ENCODE data around the gene PHGDH.

PHGDH gene

GRCh38 chr1:119680723-119681122 is 31.0 kb upstream of the PHGDH start:
- H3K9me2 ChIP-seq (replicated peaks; ENCODE audit: insufficient read depth, low read length) = no peaks in the 10 kb centered on the region
- no peak overlapping the region for H3K4me3 ChIP-seq (ENCODE audit: low read length)
- DNase-seq = no peak
- H2AFZ ChIP-seq (ENCODE audit: low read length) = no peak overlapping the region
- H3K4me1 ChIP-seq (ENCODE audit: low read length) = peaks cover 19% of the 10 kb centered on the region
- H3K79me2 ChIP-seq (ENCODE audit: low read length) = no peaks in the 10 kb centered on the region
- H3K36me3 ChIP-seq (replicated peaks; ENCODE audit: insufficient read depth, low read length) = no peaks in the 10 kb centered on the region
- no peak overlapping the region for H3K27ac ChIP-seq (ENCODE audit: low read length)
- TF ChIP-seq EZH2 (optimal IDR thresholded peaks at IDR 0.05; ENCODE audit: low read depth, low read length) (no peak), CTCF (IDR thresholded peaks at IDR 0.05; ENCODE audit: low read length) (no peak), EZH2phosphoT487 (IDR thresholded peaks at IDR 0.05; ENCODE audit: low read length) (no peak)
- no peaks in the 10 kb centered on the region for H4K20me1 ChIP-seq (ENCODE audit: insufficient read depth, low read length)
- no peaks in the 10 kb centered on the region for H3K27me3 ChIP-seq (replicated peaks; ENCODE audit: insufficient read depth, low read length)
- H3K9me3 ChIP-seq (replicated peaks; ENCODE audit: insufficient read depth, low read length) = no peaks in the 10 kb centered on the region
- H3F3A ChIP-seq (ENCODE audit: insufficient read depth, low read length) = no peaks in the 10 kb centered on the region
- no peak overlapping the region for H3K9ac ChIP-seq (ENCODE audit: low read length)
- no peak overlapping the region for H3K4me2 ChIP-seq (ENCODE audit: low read depth, low read length)

- no peaks in the 10 kb centered on the region for H3K36me3 ChIP-seq (replicated peaks; ENCODE audit: insufficient read depth, low read length)
- H3K4me2 ChIP-seq (ENCODE audit: low read depth, low read length) = no peak overlapping the region
- no peak overlapping the region for H3K27ac ChIP-seq (ENCODE audit: low read length)
Measured at GRCh38 chr1:119681560-119681959, 30.2 kb upstream of the PHGDH start.

GRCh38 chr1:119682141-119682540 is 29.6 kb upstream of the PHGDH start:
- no peaks in the 10 kb centered on the region for H3K36me3 ChIP-seq (replicated peaks; ENCODE audit: insufficient read depth, low read length)
- no peaks in the 10 kb centered on the region for H3K79me2 ChIP-seq (ENCODE audit: low read length)
- H4K20me1 ChIP-seq (ENCODE audit: insufficient read depth, low read length) = no peaks in the 10 kb centered on the region
- H3K9me3 ChIP-seq (replicated peaks; ENCODE audit: insufficient read depth, low read length) = no peaks in the 10 kb centered on the region
- H3K4me1 ChIP-seq (ENCODE audit: low read length) = peaks cover 11% of the 10 kb centered on the region
- no peaks in the 10 kb centered on the region for H3K27me3 ChIP-seq (replicated peaks; ENCODE audit: insufficient read depth, low read length)
- no peak overlapping the region for H2AFZ ChIP-seq (ENCODE audit: low read length)
- TF ChIP-seq EZH2phosphoT487 (IDR thresholded peaks at IDR 0.05; ENCODE audit: low read length) = no peak
- TF ChIP-seq CTCF (IDR thresholded peaks at IDR 0.05; ENCODE audit: low read length) = no peak
- TF ChIP-seq EZH2 (optimal IDR thresholded peaks at IDR 0.05; ENCODE audit: low read depth, low read length) = no peak
- no peak overlapping the region for H3K27ac ChIP-seq (ENCODE audit: low read length)
- no peaks in the 10 kb centered on the region for H3F3A ChIP-seq (ENCODE audit: insufficient read depth, low read length)
- H3K9me2 ChIP-seq (replicated peaks; ENCODE audit: insufficient read depth, low read length) = no peaks in the 10 kb centered on the region
- no peak overlapping the region for H3K9ac ChIP-seq (ENCODE audit: low read length)
- no peak overlapping the region for H3K4me2 ChIP-seq (ENCODE audit: low read depth, low read length)
- DNase-seq = no peak
- no peak overlapping the region for H3K4me3 ChIP-seq (ENCODE audit: low read length)

More at GRCh38 chr1:119681560-119681959, 30.2 kb upstream of the PHGDH start:
- Histone ChIP-seq H3F3A (ENCODE audit: insufficient read depth, low read length) (no peaks in the 10 kb centered on the region), H3K27me3 (replicated peaks; ENCODE audit: insufficient read depth, low read length) (no peaks in the 10 kb centered on the region), H3K79me2 (ENCODE audit: low read length) (no peaks in the 10 kb centered on the region), H4K20me1 (ENCODE audit: insufficient read depth, low read length) (no peaks in the 10 kb centered on the region), H2AFZ (ENCODE audit: low read length) (no peak overlapping the region), H3K4me1 (ENCODE audit: low read length) (peaks cover 15% of the 10 kb centered on the region), H3K4me3 (ENCODE audit: low read length) (no peak overlapping the region), H3K9ac (ENCODE audit: low read length) (no peak overlapping the region), H3K9me3 (replicated peaks; ENCODE audit: insufficient read depth, low read length) (no peaks in the 10 kb centered on the region), H3K9me2 (replicated peaks; ENCODE audit: insufficient read depth, low read length) (no peaks in the 10 kb centered on the region)
- no peak for TF ChIP-seq EZH2phosphoT487 (IDR thresholded peaks at IDR 0.05; ENCODE audit: low read length)
- no peak for TF ChIP-seq EZH2 (optimal IDR thresholded peaks at IDR 0.05; ENCODE audit: low read depth, low read length)
- no peak for DNase-seq

- no peak for TF ChIP-seq CTCF (IDR thresholded peaks at IDR 0.05; ENCODE audit: low read length)
- TF ChIP-seq EZH2 (optimal IDR thresholded peaks at IDR 0.05; ENCODE audit: low read depth, low read length) = no peak
- no peak for TF ChIP-seq EZH2phosphoT487 (IDR thresholded peaks at IDR 0.05; ENCODE audit: low read length)
- H4K20me1 ChIP-seq (ENCODE audit: insufficient read depth, low read length) = no peaks in the 10 kb centered on the region
- no peaks in the 10 kb centered on the region for H3K9me3 ChIP-seq (replicated peaks; ENCODE audit: insufficient read depth, low read length)
- H2AFZ ChIP-seq (ENCODE audit: low read length) = no peak overlapping the region
- H3K36me3 ChIP-seq (replicated peaks; ENCODE audit: insufficient read depth, low read length) = no peaks in the 10 kb centered on the region
- H3K9me2 ChIP-seq (replicated peaks; ENCODE audit: insufficient read depth, low read length) = no peaks in the 10 kb centered on the region
- H3K4me1 ChIP-seq (ENCODE audit: low read length) = no peaks in the 10 kb centered on the region
- H3K27me3 ChIP-seq (replicated peaks; ENCODE audit: insufficient read depth, low read length) = no peaks in the 10 kb centered on the region
- no peak overlapping the region for H3K4me2 ChIP-seq (ENCODE audit: low read depth, low read length)
- no peak overlapping the region for H3K4me3 ChIP-seq (ENCODE audit: low read length)
- no peaks in the 10 kb centered on the region for H3K79me2 ChIP-seq (ENCODE audit: low read length)
- H3K27ac ChIP-seq (ENCODE audit: low read length) = no peak overlapping the region
- H3K9ac ChIP-seq (ENCODE audit: low read length) = no peak overlapping the region
- no peaks in the 10 kb centered on the region for H3F3A ChIP-seq (ENCODE audit: insufficient read depth, low read length)
- no peak for DNase-seq
Measured at GRCh38 chr1:119683893-119684292, 27.8 kb upstream of the PHGDH start.

Measured in MM.1S (cell line).